Calu3 (cell line): ENCODE measurements around the gene RBFOX2. TPM values are rescaled to one million over a fixed set of nuclear protein-coding genes. Genes with fewer than 3 reads are reported as not detected.

ENCODE experiments used
- BruUV-seq: library from RNA; stranded (reverse); fragments of 400-500 nt; replicated peaks from 2 replicates; lab custom pipeline; 2021; lab: Mats Ljungman, UMichigan
- CTCF ChIA-PET: fragments of 300-600 bp; sonication (Branson Sonifier 250); formaldehyde crosslinking; loops from one replicate; lab custom pipeline; 2022; ENCODE audit warnings: antibody characterized with exemption; lab: Charles Lee
- DNase-seq: peaks from one replicate; pipeline ENCODE4 v3.0.0; 2022
- H3K27ac Mint-ChIP-seq: one replicate; pipeline ENCODE4 v1.8.0; 2022; ENCODE audit warnings: mixed read lengths; ENCODE audit not compliant: unreplicated experiment
- H3K27me3 Mint-ChIP-seq: one replicate; pipeline ENCODE4 v1.8.0; 2022; ENCODE audit warnings: mixed read lengths; ENCODE audit not compliant: unreplicated experiment
- H3K36me3 Mint-ChIP-seq: one replicate; pipeline ENCODE4 v1.8.0; 2022; ENCODE audit warnings: mild to moderate bottlenecking, moderate library complexity, mixed read lengths; ENCODE audit not compliant: insufficient read depth, unreplicated experiment
- H3K4me1 Mint-ChIP-seq: one replicate; pipeline ENCODE4 v1.8.0; 2022; ENCODE audit warnings: mild to moderate bottlenecking, low read depth, mixed read lengths; ENCODE audit not compliant: unreplicated experiment
- H3K4me3 Mint-ChIP-seq: one replicate; pipeline ENCODE4 v1.8.0; 2022; ENCODE audit warnings: mild to moderate bottlenecking, low read depth, moderate library complexity, mixed read lengths; ENCODE audit not compliant: unreplicated experiment
- H3K9me3 Mint-ChIP-seq: one replicate; pipeline ENCODE4 v1.8.0; 2022; ENCODE audit warnings: low read depth, mixed read lengths; ENCODE audit not compliant: unreplicated experiment
- CTCF ChIP-seq: fragments of 200-600 bp; IDR thresholded peaks from one replicate; pipeline ENCODE4 v1.8.0; 2022; ENCODE audit warnings: antibody characterized with exemption; ENCODE audit not compliant: unreplicated experiment
- intact Hi-C: fragments of 100-400 bp; cut with micrococcal nuclease; formaldehyde crosslinking; loops from one replicate; pipeline ENCODE4 v1.10.0; 2022; ENCODE audit not compliant: unreplicated experiment
- total RNA-seq: library from RNA; stranded (reverse); gene quantifications from 2 replicates; pipeline ENCODE4 v1.2.3, GENCODE V29; 2022

Gene RBFOX2
- total RNA-seq, 1 experiment from 2014 or later = 63.1 TPM

- H3K4me3 Mint-ChIP-seq = no peak overlapping the region
- TF ChIP-seq CTCF = peak; percentile 42
- peak; percentile 79 for DNase-seq
- no peaks in the 10 kb centered on the region for H3K36me3 Mint-ChIP-seq
- intact Hi-C loops = loop anchor here (1.0 to 5.0 kb wide), 2 partner anchors 159 to 294 kb away; no protein-coding TSS in a partner anchor
- BruUV-seq = no TSS peak
- no peaks in the 10 kb centered on the region for H3K9me3 Mint-ChIP-seq
- CTCF ChIA-PET = interaction anchor here (0.6 to 1.1 kb wide), 3 partner anchors 9 to 295 kb away, joined by 3 to 5 read pairs (median 4); no protein-coding TSS in a partner anchor
- no peaks in the 10 kb centered on the region for H3K27me3 Mint-ChIP-seq
- no peak overlapping the region for H3K27ac Mint-ChIP-seq
- H3K4me1 Mint-ChIP-seq = peaks cover 10% of the 10 kb centered on the region
These were observed 106.8 kb downstream of the RBFOX2 start for GRCh38 chr22:35921777-35922176.

GRCh38 chr22:35921044-35921443 lies 107.6 kb downstream of the RBFOX2 start:
- BruUV-seq = no TSS peak
- H3K27ac Mint-ChIP-seq = no peak overlapping the region
- intact Hi-C loops = loop anchor here (1.0 to 5.0 kb wide), 2 partner anchors 159 to 294 kb away; no protein-coding TSS in a partner anchor
- no peak for DNase-seq
- no peak overlapping the region for H3K4me3 Mint-ChIP-seq
- peaks cover 12% of the 10 kb centered on the region for H3K4me1 Mint-ChIP-seq
- no peaks in the 10 kb centered on the region for H3K36me3 Mint-ChIP-seq
- CTCF ChIA-PET = no interaction called here
- TF ChIP-seq CTCF = no peak
- no peaks in the 10 kb centered on the region for H3K9me3 Mint-ChIP-seq
- no peaks in the 10 kb centered on the region for H3K27me3 Mint-ChIP-seq

- DNase-seq = no peak
These were observed 109.6 kb downstream of the RBFOX2 start for GRCh38 chr22:35919002-35919542.

GRCh38 chr22:35918456-35918855 lies 110.2 kb downstream of the RBFOX2 start:
- Mint-ChIP-seq H3K36me3 (peaks cover 10% of the 10 kb centered on the region), H3K27ac (no peak overlapping the region), H3K9me3 (no peaks in the 10 kb centered on the region), H3K4me3 (no peak overlapping the region), H3K27me3 (no peaks in the 10 kb centered on the region), H3K4me1 (peaks cover 33% of the 10 kb centered on the region)
- CTCF ChIA-PET = no interaction called here
- no peak for TF ChIP-seq CTCF
- intact Hi-C loops = no loop called here
- DNase-seq = no peak
- BruUV-seq = no TSS peak

More at GRCh38 chr22:35919002-35919542, 109.6 kb downstream of the RBFOX2 start:
- no peak for TF ChIP-seq CTCF
- CTCF ChIA-PET = interaction anchor here (0.6 kb wide), 1 partner anchor 195 kb away, joined by 3 read pairs; no protein-coding TSS in a partner anchor
- no peaks in the 10 kb centered on the region for H3K27me3 Mint-ChIP-seq
- no peak overlapping the region for H3K27ac Mint-ChIP-seq
- intact Hi-C loops = no loop called here
- H3K4me1 Mint-ChIP-seq = peaks cover 32% of the 10 kb centered on the region
- H3K9me3 Mint-ChIP-seq = no peaks in the 10 kb centered on the region
- H3K36me3 Mint-ChIP-seq = peaks cover 10% of the 10 kb centered on the region
- no TSS peak for BruUV-seq
- no peak overlapping the region for H3K4me3 Mint-ChIP-seq
